GM12878 (cell line): Measurements from ENCODE around the gene SLC29A1. TPM values are rescaled to one million over a fixed set of nuclear protein-coding genes. Genes with fewer than 3 reads are reported as not detected.

Experiments
- CHD1 ChIP-seq: IDR thresholded peaks from 2 replicates; pipeline ENCODE4 v1.6.1; 2012; ENCODE audit warnings: low read depth, low read length, improper control_type of control experiment
- CHD2 ChIP-seq: IDR thresholded peaks from 2 replicates; pipeline ENCODE4 v1.6.1; 2011; ENCODE audit warnings: low read depth, low read length, improper control_type of control experiment, borderline replicate concordance
- CTCF ChIP-seq, 3 experiments: IDR thresholded peaks in 2 of 3; conservative IDR thresholded peaks in 1 of 3; 2 replicates each; pipeline ENCODE4 v1.5.1; 2011; ENCODE audit warnings: low read depth in 3 of 3, low read length in 3 of 3, mild to moderate bottlenecking in 3 of 3, control low read depth in 2 of 3, moderate library complexity in 2 of 3, inconsistent platforms in 1 of 3, mixed read lengths in 1 of 3; ENCODE audit not compliant: control insufficient read depth in 2 of 3, insufficient read depth in 1 of 3; ENCODE audit errors: extremely low read depth in 1 of 3
- E2F4 ChIP-seq: IDR thresholded peaks from 2 replicates; pipeline ENCODE4 v1.6.1; 2012; ENCODE audit warnings: low read depth, low read length, improper control_type of control experiment
- EED ChIP-seq: sonication (generic); IDR thresholded peaks from 2 replicates; pipeline ENCODE4 v1.6.1; 2016; ENCODE audit warnings: antibody characterized with exemption, low read depth
- HDAC2 ChIP-seq: fragments of 200-600 bp; sonication (generic); IDR thresholded peaks from 2 replicates; pipeline ENCODE4 v1.6.1; 2017
- HDAC6 ChIP-seq: fragments of 200-600 bp; sonication (generic); IDR thresholded peaks from one replicate; pipeline ENCODE4 v1.8.0; 2017; ENCODE audit warnings: antibody characterized with exemption; ENCODE audit not compliant: unreplicated experiment
- IRF5 ChIP-seq: fragments of 450-650 bp; IDR thresholded peaks from 2 replicates; pipeline ENCODE4 v1.6.1; 2017; ENCODE audit warnings: borderline replicate concordance
- JUND ChIP-seq: IDR thresholded peaks from 2 replicates; pipeline ENCODE4 v1.6.1; 2012; ENCODE audit warnings: low read depth, mild to moderate bottlenecking, low read length, improper control_type of control experiment, moderate library complexity
- NFIC ChIP-seq: IDR thresholded peaks from 2 replicates; pipeline ENCODE4 v1.6.1; 2012; ENCODE audit warnings: low read depth, mild to moderate bottlenecking, inconsistent platforms, low read length, moderate library complexity
- NR2C1 ChIP-seq: fragments of 450-650 bp; IDR thresholded peaks from 2 replicates; pipeline ENCODE4 v1.6.1; 2017; ENCODE audit warnings: antibody characterized with exemption, mild to moderate bottlenecking, moderate library complexity
- POU2F2 ChIP-seq: IDR thresholded peaks from 3 replicates; pipeline ENCODE4 v1.6.1; 2011; ENCODE audit warnings: low read depth, mild to moderate bottlenecking, low read length, borderline replicate concordance
- PRDM15 ChIP-seq: fragments of 450-650 bp; formaldehyde crosslinking; IDR thresholded peaks from 2 replicates; pipeline ENCODE4 v1.4.0; 2020; ENCODE audit warnings: mild to moderate bottlenecking, moderate library complexity
- TCF7 ChIP-seq: IDR thresholded peaks from 2 replicates; pipeline ENCODE4 v1.6.1; 2014; ENCODE audit warnings: antibody characterized with exemption, borderline replicate concordance
- ZNF592 ChIP-seq: fragments of 450-650 bp; IDR thresholded peaks from 2 replicates; pipeline ENCODE4 v1.6.1; 2017; ENCODE audit warnings: mild to moderate bottlenecking, moderate library complexity
- ZZZ3 ChIP-seq: IDR thresholded peaks from 2 replicates; pipeline ENCODE4 v1.6.1; 2011; ENCODE audit warnings: low read depth; ENCODE audit not compliant: control insufficient read depth, insufficient read length
- polyA plus RNA-seq, 11 experiments: library from polyadenylated mRNA; depleted of rRNA in 4 of 11; unstranded in 6 of 11; stranded (reverse) in 5 of 11; fragments of >200 nt; fragmentation: Nextera tagmentation in 4 of 11; fragmentation: Illumina TruSeq in 1 of 11; extraction: Ambion mirVana in 4 of 11; extraction: Trizol in 1 of 11; gene quantifications; 1 replicate in 1 of 11; 2 replicates in 10 of 11; pipeline versions ENCODE4 v1.2.1 to v1.2.3, GENCODE V29; 2011 to 2016; ENCODE audit warnings: inconsistent platforms in 2 of 11, missing spikeins in 2 of 11, low read depth in 1 of 11
- total RNA-seq, 4 experiments: library from RNA; depleted of rRNA in 3 of 4; stranded (reverse); fragments of >200 nt in 3 of 4; fragmentation: Illumina TruSeq in 1 of 4; extraction: Trizol in 1 of 4; gene quantifications; 2 replicates each; pipeline versions ENCODE4 v1.2.1 to v1.2.3, GENCODE V29; 2013 to 2021

SLC29A1 gene
- total and polyA plus RNA-seq, 10 of the 15 experiments (the other 5 are each of a cell fraction or from before 2014, with no cell fraction given): 10.0 to 132 (median 93.4) TPM

GRCh38 chr6:44254191-44255104 lies 31.1 kb downstream of the SLC29A1 start (continued):
- no peak for TF ChIP-seq CTCF (IDR thresholded peaks at IDR 0.05 in 2 of 3, conservative IDR thresholded peaks at IDR 0.05 in 1 of 3; ENCODE audit: control insufficient read depth in 2 of 3, extremely low read depth in 1 of 3, insufficient read depth in 1 of 3, low read depth in 3 of 3, low read length in 3 of 3)
- no peak for TF ChIP-seq NFIC
- TF ChIP-seq ZNF592: no peak
- TF ChIP-seq E2F4: no peak
- no peak for TF ChIP-seq HDAC2
- TF ChIP-seq EED: no peak
- no peak for TF ChIP-seq ZZZ3
- TF ChIP-seq PRDM15: no peak
- TF ChIP-seq TCF7: peak; percentile 19; the same call in 1 of the 2 replicates
- no peak for TF ChIP-seq CHD1
- TF ChIP-seq POU2F2: peak; percentile 8; the same call in 1 of the 3 replicates
- TF ChIP-seq JUND: no peak
- TF ChIP-seq NR2C1: no peak
- TF ChIP-seq IRF5: no peak
- TF ChIP-seq CHD2: 0 out of 2 replicates have a peak, but pooled peaks have one; percentile 13
- TF ChIP-seq HDAC6: peak; percentile 60
